Measurements from ENCODE around the gene MRPS12.

The MRPS12 gene

DNA sequence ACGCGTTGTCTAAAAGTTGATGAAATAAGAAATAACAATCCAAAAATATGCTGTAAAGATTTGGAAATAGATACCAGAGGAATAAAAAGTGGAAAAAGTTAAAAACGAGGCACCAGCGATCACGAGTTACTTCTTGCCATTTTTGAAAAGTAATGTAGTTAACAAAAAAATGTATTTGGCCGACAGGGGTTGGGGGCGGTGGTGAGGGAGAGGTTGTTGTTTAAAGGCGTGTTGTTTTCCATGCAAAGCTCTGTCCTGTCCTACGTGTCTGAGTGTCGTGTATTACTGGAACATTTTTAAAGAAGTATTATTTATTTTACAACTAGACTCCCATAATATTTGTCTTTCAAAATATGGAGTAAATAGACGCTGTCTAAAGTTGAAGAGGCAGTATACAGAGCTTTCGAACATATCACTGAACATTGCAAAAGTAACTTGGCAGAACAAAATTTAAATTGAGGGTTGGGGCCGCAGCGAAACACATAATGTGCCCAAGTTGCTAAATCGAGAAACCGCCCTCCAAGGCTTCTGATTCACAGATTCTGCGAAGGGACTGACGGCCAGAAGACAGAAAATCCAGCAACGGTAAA lies 44.0 kb downstream of the MRPS12 start (continued):
- TF ChIP-seq, protein P1, sequence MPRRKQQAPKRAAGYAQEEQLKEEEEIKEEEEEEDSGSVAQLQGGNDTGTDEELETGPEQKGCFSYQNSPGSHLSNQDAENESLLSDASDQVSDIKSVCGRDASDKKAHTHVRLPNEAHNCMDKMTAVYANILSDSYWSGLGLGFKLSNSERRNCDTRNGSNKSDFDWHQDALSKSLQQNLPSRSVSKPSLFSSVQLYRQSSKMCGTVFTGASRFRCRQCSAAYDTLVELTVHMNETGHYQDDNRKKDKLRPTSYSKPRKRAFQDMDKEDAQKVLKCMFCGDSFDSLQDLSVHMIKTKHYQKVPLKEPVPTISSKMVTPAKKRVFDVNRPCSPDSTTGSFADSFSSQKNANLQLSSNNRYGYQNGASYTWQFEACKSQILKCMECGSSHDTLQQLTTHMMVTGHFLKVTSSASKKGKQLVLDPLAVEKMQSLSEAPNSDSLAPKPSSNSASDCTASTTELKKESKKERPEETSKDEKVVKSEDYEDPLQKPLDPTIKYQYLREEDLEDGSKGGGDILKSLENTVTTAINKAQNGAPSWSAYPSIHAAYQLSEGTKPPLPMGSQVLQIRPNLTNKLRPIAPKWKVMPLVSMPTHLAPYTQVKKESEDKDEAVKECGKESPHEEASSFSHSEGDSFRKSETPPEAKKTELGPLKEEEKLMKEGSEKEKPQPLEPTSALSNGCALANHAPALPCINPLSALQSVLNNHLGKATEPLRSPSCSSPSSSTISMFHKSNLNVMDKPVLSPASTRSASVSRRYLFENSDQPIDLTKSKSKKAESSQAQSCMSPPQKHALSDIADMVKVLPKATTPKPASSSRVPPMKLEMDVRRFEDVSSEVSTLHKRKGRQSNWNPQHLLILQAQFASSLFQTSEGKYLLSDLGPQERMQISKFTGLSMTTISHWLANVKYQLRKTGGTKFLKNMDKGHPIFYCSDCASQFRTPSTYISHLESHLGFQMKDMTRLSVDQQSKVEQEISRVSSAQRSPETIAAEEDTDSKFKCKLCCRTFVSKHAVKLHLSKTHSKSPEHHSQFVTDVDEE (CRISPR knock-in tag; IDR thresholded peaks at IDR 0.05), result no peak

DNA sequence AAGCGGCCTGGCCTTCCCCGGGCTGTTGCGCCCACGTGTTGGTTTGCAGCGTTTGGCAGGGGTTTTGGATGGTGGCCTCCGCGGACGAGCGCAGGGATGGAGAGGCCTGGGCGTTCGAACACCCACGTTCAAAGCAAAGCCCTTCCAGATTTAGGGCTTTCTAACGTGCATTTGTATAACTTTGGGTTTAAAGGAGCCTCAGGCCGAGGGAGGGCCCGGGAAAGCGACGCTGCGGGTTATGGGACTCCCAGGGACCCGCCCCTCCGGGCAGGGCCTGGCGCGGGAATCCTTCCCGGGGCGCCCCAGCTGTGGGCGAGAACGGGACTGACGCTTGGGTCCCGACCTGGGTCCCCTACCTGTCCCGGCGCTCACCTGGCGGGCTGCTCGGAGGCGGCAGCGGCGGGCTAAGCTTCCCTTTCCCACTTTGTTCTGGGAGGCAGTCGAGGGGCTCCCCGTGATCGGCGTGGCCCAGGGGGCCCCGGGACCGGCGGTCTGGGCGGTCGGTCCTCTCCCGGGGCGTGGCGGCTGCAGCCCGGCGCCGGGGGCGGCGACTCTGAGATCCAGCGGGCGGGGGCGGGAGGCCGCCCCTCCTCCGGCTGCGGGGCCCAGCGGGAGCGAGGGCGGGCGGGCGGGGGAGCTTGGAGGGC lies 44.6 kb downstream of the MRPS12 start, which contains the start of gene FBXO17:
Gene FBXO17 (minus strand): TSS at position 529 of the 647 bp plus-strand sequence. CDS start 25,423 bp downstream, outside the sequence.
- TF ChIP-seq ZNF8 (CRISPR knock-in tag; IDR thresholded peaks at IDR 0.05) (no peak), ZFP3 (CRISPR knock-in tag; IDR thresholded peaks at IDR 0.05) (0 out of 2 replicates have a peak, but pooled peaks have one; percentile 20)
- ATAC-seq, result peak; percentile 88

DNA sequence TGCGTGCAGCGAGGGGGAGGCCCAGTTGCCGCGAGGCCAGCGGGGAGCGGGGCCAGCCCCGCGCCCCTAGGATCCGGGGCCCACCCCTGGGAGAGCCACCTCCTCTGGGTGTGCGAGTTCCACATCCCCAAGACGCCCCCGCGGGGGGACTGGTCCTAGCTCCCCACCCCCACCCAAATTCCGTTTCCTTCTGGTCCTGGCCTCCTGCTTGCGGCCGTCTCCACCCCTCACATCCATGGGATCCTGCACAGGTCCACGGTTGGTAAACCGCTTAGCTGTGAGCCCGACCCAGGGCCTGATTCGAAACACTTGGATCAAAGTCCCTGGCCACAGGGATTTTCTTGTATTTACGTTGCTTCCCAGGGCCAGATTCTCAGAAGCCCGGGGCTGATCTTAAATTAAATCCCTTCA lies 45.1 kb downstream of the MRPS12 start:
- TF ChIP-seq ZNF70 (CRISPR knock-in tag; IDR thresholded peaks at IDR 0.05) (no peak), ZNF565 (CRISPR knock-in tag; conservative IDR thresholded peaks at IDR 0.05; ENCODE audit: low read depth) (no peak)

DNA sequence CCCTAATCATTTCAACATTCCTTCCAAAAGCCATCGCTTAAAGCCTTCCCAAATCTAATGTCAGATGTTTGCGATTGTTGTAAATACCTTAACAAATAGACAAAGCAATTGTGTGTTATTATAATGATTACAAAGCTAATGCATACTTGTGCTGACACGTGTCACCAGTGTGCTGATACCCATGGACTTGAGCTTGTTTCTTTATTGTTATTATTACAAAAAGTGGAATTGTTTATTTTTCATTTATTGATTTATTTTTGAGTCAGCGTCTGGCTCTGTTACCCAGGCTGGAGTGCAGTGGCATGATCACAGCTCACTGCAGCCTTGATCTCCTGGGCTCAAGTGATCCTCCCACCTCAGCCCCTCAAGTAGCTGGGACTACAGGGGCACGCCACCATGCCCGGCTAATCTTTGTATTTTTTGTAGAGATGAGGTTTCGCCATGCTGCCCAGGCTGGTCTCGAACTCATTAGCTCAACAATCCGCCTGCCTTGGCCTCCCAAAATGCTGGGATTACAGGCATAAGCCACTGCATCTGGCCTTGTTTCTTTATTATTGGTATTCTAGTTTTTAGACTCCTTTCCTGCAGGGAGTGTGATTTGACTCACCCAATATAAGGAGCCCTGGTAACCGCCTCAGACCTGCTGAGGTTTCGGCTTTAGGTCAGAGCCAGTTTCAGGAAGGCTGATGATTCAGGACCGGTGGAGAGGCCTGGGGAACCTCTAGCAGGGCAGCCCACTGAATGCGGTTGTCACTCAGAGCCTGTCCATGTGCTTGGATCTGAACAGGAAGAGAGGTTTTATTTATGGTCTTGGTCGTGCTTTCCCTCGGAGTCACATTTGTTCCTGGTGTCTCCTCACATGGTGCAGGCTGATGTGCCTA lies 46.9 kb downstream of the MRPS12 start:
- no peak for TF ChIP-seq ZNF8 (CRISPR knock-in tag; IDR thresholded peaks at IDR 0.05)
- no peak for TF ChIP-seq TCF4 (CRISPR knock-in tag; IDR thresholded peaks at IDR 0.05; ENCODE audit: borderline replicate concordance)
- no peak for TF ChIP-seq BACH2 (CRISPR knock-in tag; IDR thresholded peaks at IDR 0.05; ENCODE audit: borderline replicate concordance)
- TF ChIP-seq ESRRG (CRISPR knock-in tag; IDR thresholded peaks at IDR 0.05), result no peak
- TF ChIP-seq RARB (CRISPR knock-in tag; IDR thresholded peaks at IDR 0.05), result no peak
- no peak for TF ChIP-seq ARNTL (CRISPR knock-in tag; IDR thresholded peaks at IDR 0.05; ENCODE audit: borderline replicate concordance, low read depth)
- TF ChIP-seq, protein P2, sequence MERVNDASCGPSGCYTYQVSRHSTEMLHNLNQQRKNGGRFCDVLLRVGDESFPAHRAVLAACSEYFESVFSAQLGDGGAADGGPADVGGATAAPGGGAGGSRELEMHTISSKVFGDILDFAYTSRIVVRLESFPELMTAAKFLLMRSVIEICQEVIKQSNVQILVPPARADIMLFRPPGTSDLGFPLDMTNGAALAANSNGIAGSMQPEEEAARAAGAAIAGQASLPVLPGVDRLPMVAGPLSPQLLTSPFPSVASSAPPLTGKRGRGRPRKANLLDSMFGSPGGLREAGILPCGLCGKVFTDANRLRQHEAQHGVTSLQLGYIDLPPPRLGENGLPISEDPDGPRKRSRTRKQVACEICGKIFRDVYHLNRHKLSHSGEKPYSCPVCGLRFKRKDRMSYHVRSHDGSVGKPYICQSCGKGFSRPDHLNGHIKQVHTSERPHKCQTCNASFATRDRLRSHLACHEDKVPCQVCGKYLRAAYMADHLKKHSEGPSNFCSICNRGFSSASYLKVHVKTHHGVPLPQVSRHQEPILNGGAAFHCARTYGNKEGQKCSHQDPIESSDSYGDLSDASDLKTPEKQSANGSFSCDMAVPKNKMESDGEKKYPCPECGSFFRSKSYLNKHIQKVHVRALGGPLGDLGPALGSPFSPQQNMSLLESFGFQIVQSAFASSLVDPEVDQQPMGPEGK (CRISPR knock-in tag; IDR thresholded peaks at IDR 0.05; ENCODE audit: borderline replicate concordance), result no peak
- no peak for TF ChIP-seq ZC3H10 (CRISPR knock-in tag; IDR thresholded peaks at IDR 0.05)
- no peak for TF ChIP-seq PPARA (CRISPR knock-in tag; IDR thresholded peaks at IDR 0.05; ENCODE audit: borderline replicate concordance)
- TF ChIP-seq, protein P3, sequence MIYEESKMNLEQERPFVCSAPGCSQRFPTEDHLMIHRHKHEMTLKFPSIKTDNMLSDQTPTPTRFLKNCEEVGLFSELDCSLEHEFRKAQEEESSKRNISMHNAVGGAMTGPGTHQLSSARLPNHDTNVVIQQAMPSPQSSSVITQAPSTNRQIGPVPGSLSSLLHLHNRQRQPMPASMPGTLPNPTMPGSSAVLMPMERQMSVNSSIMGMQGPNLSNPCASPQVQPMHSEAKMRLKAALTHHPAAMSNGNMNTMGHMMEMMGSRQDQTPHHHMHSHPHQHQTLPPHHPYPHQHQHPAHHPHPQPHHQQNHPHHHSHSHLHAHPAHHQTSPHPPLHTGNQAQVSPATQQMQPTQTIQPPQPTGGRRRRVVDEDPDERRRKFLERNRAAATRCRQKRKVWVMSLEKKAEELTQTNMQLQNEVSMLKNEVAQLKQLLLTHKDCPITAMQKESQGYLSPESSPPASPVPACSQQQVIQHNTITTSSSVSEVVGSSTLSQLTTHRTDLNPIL (CRISPR knock-in tag; IDR thresholded peaks at IDR 0.05; ENCODE audit: low read depth), result no peak
- no peak for TF ChIP-seq OSR1 (CRISPR knock-in tag; IDR thresholded peaks at IDR 0.05)
- TF ChIP-seq GLIS3 (CRISPR knock-in tag; IDR thresholded peaks at IDR 0.05), result no peak
- TF ChIP-seq ZFP30 (CRISPR knock-in tag; IDR thresholded peaks at IDR 0.05), result no peak
- no peak for ATAC-seq

More for the DNA sequence above, 45.1 kb downstream of the MRPS12 start:
- ATAC-seq, result peak; percentile 62

- ATAC-seq, result no peak
- TF ChIP-seq ZC3H10 (CRISPR knock-in tag; IDR thresholded peaks at IDR 0.05) (no peak), ZNF70 (CRISPR knock-in tag; IDR thresholded peaks at IDR 0.05) (no peak), ZFP3 (CRISPR knock-in tag; IDR thresholded peaks at IDR 0.05) (no peak), PPARA (CRISPR knock-in tag; IDR thresholded peaks at IDR 0.05; ENCODE audit: borderline replicate concordance) (no peak), TOX (CRISPR knock-in tag; IDR thresholded peaks at IDR 0.05; ENCODE audit: borderline replicate concordance) (no peak), ARNTL (CRISPR knock-in tag; IDR thresholded peaks at IDR 0.05; ENCODE audit: borderline replicate concordance, low read depth) (no peak), ZNF8 (CRISPR knock-in tag; IDR thresholded peaks at IDR 0.05) (no peak), ESRRG (CRISPR knock-in tag; IDR thresholded peaks at IDR 0.05) (no peak)
- TF ChIP-seq, protein P4, sequence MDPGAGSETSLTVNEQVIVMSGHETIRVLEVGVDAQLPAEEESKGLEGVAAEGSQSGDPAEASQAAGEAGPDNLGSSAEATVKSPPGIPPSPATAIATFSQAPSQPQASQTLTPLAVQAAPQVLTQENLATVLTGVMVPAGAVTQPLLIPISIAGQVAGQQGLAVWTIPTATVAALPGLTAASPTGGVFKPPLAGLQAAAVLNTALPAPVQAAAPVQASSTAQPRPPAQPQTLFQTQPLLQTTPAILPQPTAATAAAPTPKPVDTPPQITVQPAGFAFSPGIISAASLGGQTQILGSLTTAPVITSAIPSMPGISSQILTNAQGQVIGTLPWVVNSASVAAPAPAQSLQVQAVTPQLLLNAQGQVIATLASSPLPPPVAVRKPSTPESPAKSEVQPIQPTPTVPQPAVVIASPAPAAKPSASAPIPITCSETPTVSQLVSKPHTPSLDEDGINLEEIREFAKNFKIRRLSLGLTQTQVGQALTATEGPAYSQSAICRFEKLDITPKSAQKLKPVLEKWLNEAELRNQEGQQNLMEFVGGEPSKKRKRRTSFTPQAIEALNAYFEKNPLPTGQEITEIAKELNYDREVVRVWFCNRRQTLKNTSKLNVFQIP (CRISPR knock-in tag; IDR thresholded peaks at IDR 0.05; ENCODE audit: borderline replicate concordance, low read depth), result no peak
Measured at GRCh38 chr19:38978326-38978689, 47.6 kb downstream of the MRPS12 start.

All from SK-N-SH treated with all-trans-retinoic acid at 6 μM for 48 hours (cell line).